Activated CD4-positive, alpha-beta T cell treated with anti-CD3 and anti-CD28 coated beads, Interleukin-2, amount 50 U/mL, for 4 hours (primary cell): ENCODE data around the gene KNSTRN.

Experiments
- DNase-seq, 2 experiments: peaks; one replicate each; pipeline ENCODE4 v3.0.0-alpha.2; 2020

Gene KNSTRN

GRCh38 chr15:40407330-40407990, 24.9 kb downstream of the KNSTRN start:
- DNase-seq, result no peak

- no peak for DNase-seq
These were observed 26.8 kb downstream of the KNSTRN start for GRCh38 chr15:40409366-40409765.

GRCh38 chr15:40410476-40410875, 28.0 kb downstream of the KNSTRN start:
- DNase-seq, result no peak

GRCh38 chr15:40412095-40412759, 29.7 kb downstream of the KNSTRN start:
- DNase-seq, result no peak

GRCh38 chr15:40413036-40413435, 30.5 kb downstream of the KNSTRN start:
- DNase-seq, result no peak

GRCh38 chr15:40414816-40415215, 32.3 kb downstream of the KNSTRN start:
- no peak for DNase-seq

- DNase-seq, result no peak
These were observed 32.7 kb downstream of the KNSTRN start for GRCh38 chr15:40415226-40415625.

GRCh38 chr15:40416056-40416455, 33.5 kb downstream of the KNSTRN start:
- no peak for DNase-seq

- no peak for DNase-seq
These were observed 35.6 kb downstream of the KNSTRN start for GRCh38 chr15:40418126-40418525.

GRCh38 chr15:40420071-40420713, 37.7 kb downstream of the KNSTRN start:
- no peak for DNase-seq

- no peak for DNase-seq
These were observed 38.3 kb downstream of the KNSTRN start for GRCh38 chr15:40420793-40421192.

GRCh38 chr15:40421246-40422157, 39.0 kb downstream of the KNSTRN start:
- peak; percentile 75 to 81 for DNase-seq

- DNase-seq, result no peak
These were observed 42.1 kb downstream of the KNSTRN start for GRCh38 chr15:40424483-40425115.

GRCh38 chr15:40425681-40426080, 43.2 kb downstream of the KNSTRN start:
- DNase-seq, result no peak

- DNase-seq, result no peak
These were observed 44.7 kb downstream of the KNSTRN start for GRCh38 chr15:40427188-40427587.

GRCh38 chr15:40428185-40428584, 45.7 kb downstream of the KNSTRN start:
- DNase-seq, result no peak

GRCh38 chr15:40429068-40429710, 46.7 kb downstream of the KNSTRN start:
- no peak for DNase-seq

- no peak for DNase-seq
These were observed 47.8 kb downstream of the KNSTRN start for GRCh38 chr15:40430271-40430805.

GRCh38 chr15:40435023-40435709, 52.6 kb downstream of the KNSTRN start:
- DNase-seq, result no peak

GRCh38 chr15:40435710-40436089, 53.2 kb downstream of the KNSTRN start:
- no peak for DNase-seq
